ENCODE results near the gene EFCAB11. TPM values are rescaled to one million over a fixed set of nuclear protein-coding genes. Genes with fewer than 3 reads are reported as not detected.
"Not testable (repeated sequence)": the region's sequence is repeated elsewhere in the genome, so short reads cannot be mapped to it uniquely, and the experiment has no call there.

The EFCAB11 gene
- total RNA-seq, 1 experiment from 2014 or later = 10.6 TPM

- Mint-ChIP-seq H3K27me3 (ENCODE audit: insufficient read depth, unreplicated experiment) (no peaks in the 10 kb centered on the region), H3K4me1 (ENCODE audit: insufficient read depth, unreplicated experiment) (no peaks in the 10 kb centered on the region), H3K36me3 (ENCODE audit: insufficient read depth, unreplicated experiment) (no peaks in the 10 kb centered on the region), H3K9me3 (ENCODE audit: unreplicated experiment) (no peaks in the 10 kb centered on the region), H3K4me3 (ENCODE audit: unreplicated experiment) (no peak overlapping the region), H3K27ac (ENCODE audit: low read depth, unreplicated experiment) (no peak overlapping the region)
- no peak for DNase-seq (ENCODE audit: unreplicated experiment)
- TF ChIP-seq CTCF (IDR thresholded peaks at IDR 0.05; ENCODE audit: unreplicated experiment) = no peak
- BruUV-seq (replicated peaks) = no TSS peak
- intact Hi-C loops (cut with micrococcal nuclease) = loop anchor here (5.0 kb wide), 1 partner anchor 486 kb away; the partner anchor contains the start of gene FOXN3
- ChIA-PET CTCF (interaction anchor here (0.7 to 1.3 kb wide), 3 partner anchors 10 to 876 kb away, joined by 3 to 4 read pairs (median 3); no protein-coding TSS in a partner anchor), POLR2A (no interaction called here)
These were observed 51.6 kb downstream of the EFCAB11 start for GRCh38 chr14:89902881-89903280.

- no peaks in the 10 kb centered on the region for H3K36me3 Mint-ChIP-seq (ENCODE audit: insufficient read depth, unreplicated experiment)
- no peak for TF ChIP-seq CTCF (IDR thresholded peaks at IDR 0.05; ENCODE audit: unreplicated experiment)
- POLR2A ChIA-PET = no interaction called here
- BruUV-seq (replicated peaks) = no TSS peak
- CTCF ChIA-PET = interaction anchor here (0.8 to 1.5 kb wide), 2 partner anchors 94 to 860 kb away, joined by 3 to 4 read pairs; no protein-coding TSS in a partner anchor
- H3K27me3 Mint-ChIP-seq (ENCODE audit: insufficient read depth, unreplicated experiment) = no peaks in the 10 kb centered on the region
- no peak for DNase-seq (ENCODE audit: unreplicated experiment)
- no peak overlapping the region for H3K4me3 Mint-ChIP-seq (ENCODE audit: unreplicated experiment)
- intact Hi-C loops (cut with micrococcal nuclease) = loop anchor here (5.0 kb wide), 1 partner anchor 484 kb away; the partner anchor contains the start of gene FOXN3
- H3K9me3 Mint-ChIP-seq (ENCODE audit: unreplicated experiment) = no peaks in the 10 kb centered on the region
- H3K4me1 Mint-ChIP-seq (ENCODE audit: insufficient read depth, unreplicated experiment) = no peaks in the 10 kb centered on the region
- H3K27ac Mint-ChIP-seq (ENCODE audit: low read depth, unreplicated experiment) = no peak overlapping the region
These were observed 53.7 kb downstream of the EFCAB11 start for GRCh38 chr14:89900802-89901201.

- intact Hi-C loops (cut with micrococcal nuclease) = loop anchor here (5.0 kb wide), 1 partner anchor 483 kb away; the partner anchor contains the start of gene FOXN3
- no peak overlapping the region for H3K4me3 Mint-ChIP-seq (ENCODE audit: unreplicated experiment)
- H3K4me1 Mint-ChIP-seq (ENCODE audit: insufficient read depth, unreplicated experiment) = no peaks in the 10 kb centered on the region
- BruUV-seq (replicated peaks) = no TSS peak
- no peak overlapping the region for H3K27ac Mint-ChIP-seq (ENCODE audit: low read depth, unreplicated experiment)
- peak; percentile 35 for DNase-seq (ENCODE audit: unreplicated experiment)
- no peaks in the 10 kb centered on the region for H3K9me3 Mint-ChIP-seq (ENCODE audit: unreplicated experiment)
- H3K27me3 Mint-ChIP-seq (ENCODE audit: insufficient read depth, unreplicated experiment) = no peaks in the 10 kb centered on the region
- POLR2A ChIA-PET = interaction anchor here (0.7 kb wide), 1 partner anchor 52 kb away, joined by 3 read pairs; no protein-coding TSS in a partner anchor
- no peaks in the 10 kb centered on the region for H3K36me3 Mint-ChIP-seq (ENCODE audit: insufficient read depth, unreplicated experiment)
- TF ChIP-seq CTCF (IDR thresholded peaks at IDR 0.05; ENCODE audit: unreplicated experiment) = peak; percentile 43
- CTCF ChIA-PET = interaction anchor here (0.6 to 1.5 kb wide), 5 partner anchors 93 to 859 kb away, joined by 3 to 4 read pairs (median 3); no protein-coding TSS in a partner anchor
These were observed 54.4 kb downstream of the EFCAB11 start for GRCh38 chr14:89899917-89900663.

- CTCF ChIA-PET = interaction anchor here (0.6 to 1.5 kb wide), 5 partner anchors 148 to 871 kb away, joined by 3 to 4 read pairs (median 4); no protein-coding TSS in a partner anchor
- Mint-ChIP-seq H3K4me1 (ENCODE audit: insufficient read depth, unreplicated experiment) (no peaks in the 10 kb centered on the region), H3K4me3 (ENCODE audit: unreplicated experiment) (no peak overlapping the region), H3K9me3 (ENCODE audit: unreplicated experiment) (no peaks in the 10 kb centered on the region), H3K36me3 (ENCODE audit: insufficient read depth, unreplicated experiment) (no peaks in the 10 kb centered on the region), H3K27ac (ENCODE audit: low read depth, unreplicated experiment) (no peak overlapping the region), H3K27me3 (ENCODE audit: insufficient read depth, unreplicated experiment) (no peaks in the 10 kb centered on the region)
- POLR2A ChIA-PET = interaction anchor here (0.7 kb wide), 1 partner anchor 51 kb away, joined by 3 read pairs; no protein-coding TSS in a partner anchor
- no peak for DNase-seq (ENCODE audit: unreplicated experiment)
- TF ChIP-seq CTCF (IDR thresholded peaks at IDR 0.05; ENCODE audit: unreplicated experiment) = no peak
- intact Hi-C loops (cut with micrococcal nuclease) = no loop called here
- BruUV-seq (replicated peaks) = no TSS peak
These were observed 55.2 kb downstream of the EFCAB11 start for GRCh38 chr14:89899291-89899690.

GRCh38 chr14:89893388-89893787 lies 61.1 kb downstream of the EFCAB11 start:
- H3K4me3 Mint-ChIP-seq (ENCODE audit: unreplicated experiment); H3K4me1 Mint-ChIP-seq (ENCODE audit: insufficient read depth, unreplicated experiment); BruUV-seq (replicated peaks); H3K27me3 Mint-ChIP-seq (ENCODE audit: insufficient read depth, unreplicated experiment); DNase-seq (ENCODE audit: unreplicated experiment); H3K36me3 Mint-ChIP-seq (ENCODE audit: insufficient read depth, unreplicated experiment); H3K27ac Mint-ChIP-seq (ENCODE audit: low read depth, unreplicated experiment); intact Hi-C loops (cut with micrococcal nuclease); POLR2A ChIA-PET; H3K9me3 Mint-ChIP-seq (ENCODE audit: unreplicated experiment): not testable (repeated sequence)
- CTCF ChIA-PET = interaction anchor here (0.7 to 1.9 kb wide), 3 partner anchors 31 to 853 kb away, joined by 3 to 6 read pairs (median 5); no protein-coding TSS in a partner anchor
